Stimulated activated CD4-positive, alpha-beta T cell treated with anti-CD3 and anti-CD28 coated beads, Interleukin-2, amount 100 ng/mL, for 24 hours (primary cell): ENCODE data around the gene ETV3L.

Source experiments
- DNase-seq, 2 donors: peaks; one replicate each; pipeline ENCODE4 v3.0.0-alpha.2; 2020

The ETV3L gene

DNA sequence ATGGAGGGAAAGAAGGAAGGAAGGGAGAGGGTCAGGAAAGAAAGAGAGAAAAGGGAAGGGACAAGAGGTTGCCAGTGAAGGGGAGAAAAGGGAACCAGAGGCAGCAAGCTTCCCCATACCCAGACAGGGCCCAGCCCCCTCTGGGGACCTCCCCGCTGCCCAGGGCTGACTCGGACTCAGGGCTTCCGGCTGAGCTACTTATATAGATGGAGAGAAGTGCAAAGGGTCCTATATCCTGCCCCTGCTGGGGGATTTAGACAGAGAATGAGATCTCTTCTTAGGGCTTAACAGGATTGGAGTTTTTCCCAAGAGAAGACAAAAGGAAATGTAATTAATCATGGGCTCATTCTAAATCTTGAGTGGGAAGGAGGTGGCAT is at the start of gene ETV3L:
TSS of gene ETV3L (minus strand) at position 176 of the 377 bp plus-strand sequence. CDS start 285 bp downstream, outside the sequence.
- DNase-seq: no peak

DNA sequence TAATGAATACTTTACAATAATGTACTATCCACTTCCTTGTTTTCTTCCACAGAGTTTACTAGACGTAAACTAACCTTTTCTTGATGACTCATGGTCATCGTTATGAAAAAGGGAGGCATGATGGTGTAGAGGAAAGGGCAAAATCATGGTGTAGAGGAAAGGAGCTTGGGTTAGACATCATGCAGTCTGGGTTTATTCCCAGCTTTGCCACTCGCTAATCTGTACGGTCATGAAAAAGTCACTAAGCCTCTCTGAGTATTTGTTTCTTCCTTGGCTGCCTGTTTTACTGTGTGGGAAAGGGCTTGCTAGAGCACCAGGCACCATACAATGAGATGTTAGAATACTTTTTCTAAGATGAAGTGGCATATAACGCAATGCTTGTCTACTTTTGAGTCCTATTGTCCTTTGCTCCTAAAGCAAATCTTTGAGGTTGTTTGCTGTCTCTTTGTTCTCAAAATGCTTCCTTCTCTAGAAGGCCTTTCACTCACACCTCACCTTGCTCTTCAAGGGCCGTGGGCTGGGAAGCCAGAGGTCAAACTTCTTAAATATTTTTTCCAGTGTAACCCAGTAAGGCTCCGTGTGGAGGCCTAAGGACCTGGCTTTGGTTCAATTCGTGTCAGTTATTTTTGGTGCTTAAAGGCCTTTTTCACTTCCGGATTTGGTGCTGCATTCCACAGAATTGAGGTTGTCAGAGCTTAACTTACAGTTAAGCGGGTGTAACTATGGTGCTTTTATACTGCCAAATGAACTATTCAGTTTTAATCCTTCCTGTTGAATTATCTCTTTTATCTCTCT is 48.5 kb upstream of the ETV3L start:
- no peak for DNase-seq

DNA sequence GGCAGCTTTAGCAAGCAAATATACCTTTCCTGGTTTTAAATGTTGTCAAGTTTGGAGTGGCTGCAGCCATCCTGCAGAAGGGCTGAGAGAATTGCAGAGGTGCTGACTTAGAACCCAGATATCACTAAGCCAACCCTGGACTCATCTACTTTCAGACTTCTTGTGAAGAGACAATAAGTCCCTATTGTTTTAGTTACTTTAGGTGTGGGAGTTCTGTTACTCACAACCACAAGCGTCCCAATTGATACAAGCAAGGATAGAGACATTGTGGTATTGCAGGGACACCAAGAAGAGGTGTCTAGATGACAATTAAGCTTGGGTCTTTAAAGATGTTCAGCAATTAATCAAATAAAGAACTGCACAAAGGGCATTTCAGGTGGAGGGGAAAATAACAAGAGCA is 47.4 kb upstream of the ETV3L start:
- no peak for DNase-seq

DNA sequence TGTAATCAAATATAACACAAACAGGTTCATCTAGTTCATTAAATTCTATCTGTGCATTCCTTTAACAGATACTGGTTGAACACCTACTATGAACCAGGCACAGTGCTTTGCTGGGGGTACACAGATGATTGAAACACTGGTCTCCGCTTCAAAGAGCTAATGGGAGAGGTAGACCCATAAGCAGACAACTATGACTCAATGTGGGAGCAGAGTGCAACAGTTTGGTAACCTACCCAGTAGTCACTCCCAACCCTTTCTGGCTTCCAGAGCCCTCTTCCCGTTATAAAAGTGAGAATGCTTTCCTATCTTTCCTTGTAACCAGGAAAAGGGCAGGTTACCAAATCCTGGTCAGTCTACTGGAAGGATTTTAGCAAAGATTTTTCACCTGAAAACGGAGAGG is 46.6 kb upstream of the ETV3L start:
- no peak for DNase-seq

DNA sequence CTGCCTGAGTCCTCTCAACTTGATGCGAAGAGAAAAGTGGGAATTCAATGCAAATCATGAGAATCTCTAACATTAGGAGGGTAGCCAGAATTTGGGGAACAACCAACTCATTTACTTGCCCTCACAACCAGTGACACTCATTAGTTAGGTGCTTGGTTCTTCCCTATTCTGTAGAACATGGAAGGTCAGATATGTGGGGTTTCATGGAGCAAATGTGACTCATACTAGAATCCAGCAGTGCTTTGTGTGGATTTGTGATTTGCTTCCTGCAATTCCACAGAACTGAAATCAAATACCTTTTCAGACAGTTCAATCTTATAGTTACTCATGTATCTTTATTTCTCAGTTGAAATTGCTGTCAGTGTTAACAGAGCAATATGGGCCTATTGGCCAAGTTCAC is 45.5 kb upstream of the ETV3L start:
- DNase-seq: no peak

DNA sequence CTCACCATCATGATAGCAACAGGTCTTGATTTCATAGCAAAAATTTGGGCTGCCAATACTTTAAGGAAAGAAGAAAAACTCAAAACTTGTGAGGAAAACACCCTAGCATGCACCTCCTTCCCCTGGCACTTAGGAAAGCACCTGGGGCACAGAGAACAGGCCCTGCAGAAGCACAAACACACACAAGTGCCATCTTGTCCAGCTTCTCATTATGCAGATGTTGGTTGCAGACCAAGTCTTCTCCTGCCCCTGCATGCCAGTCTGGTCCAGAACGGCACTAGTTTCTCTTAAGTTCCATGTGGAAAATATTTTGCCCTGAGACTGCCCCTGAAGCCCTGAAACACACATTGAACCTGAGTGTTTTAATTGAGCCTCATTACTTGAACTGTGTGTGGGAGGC is 44.9 kb upstream of the ETV3L start:
- DNase-seq: no peak

DNA sequence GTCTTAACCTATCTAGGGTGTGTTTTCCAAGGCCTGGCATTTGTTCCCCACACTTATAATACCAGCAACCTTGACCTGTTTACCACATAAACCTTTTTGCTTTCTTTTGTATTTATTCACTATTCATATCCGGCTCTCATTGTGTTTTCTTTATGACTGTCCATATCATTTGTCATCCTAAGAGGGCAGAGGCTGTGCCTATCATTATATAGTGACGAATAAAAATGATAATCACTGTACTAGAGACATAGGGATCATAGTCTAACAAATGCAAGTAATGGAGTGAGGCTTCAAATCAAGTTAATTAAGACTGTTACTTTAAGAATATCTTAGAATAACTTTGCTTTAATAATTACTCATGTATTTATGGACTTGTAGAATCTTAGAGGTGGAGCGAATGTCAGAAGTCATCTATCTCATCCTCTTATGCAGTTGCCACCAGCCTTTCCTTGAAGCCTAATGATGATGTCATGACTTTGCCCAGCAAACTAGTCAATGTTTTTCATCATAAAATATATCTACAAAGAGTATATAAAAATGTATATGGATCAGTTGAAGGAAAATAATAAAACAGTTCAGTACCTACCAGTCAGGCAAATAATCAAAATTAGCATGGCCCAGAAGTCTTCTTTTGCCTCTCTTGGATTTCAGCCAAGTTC is 43.3 kb upstream of the ETV3L start:
- no peak for DNase-seq

DNA sequence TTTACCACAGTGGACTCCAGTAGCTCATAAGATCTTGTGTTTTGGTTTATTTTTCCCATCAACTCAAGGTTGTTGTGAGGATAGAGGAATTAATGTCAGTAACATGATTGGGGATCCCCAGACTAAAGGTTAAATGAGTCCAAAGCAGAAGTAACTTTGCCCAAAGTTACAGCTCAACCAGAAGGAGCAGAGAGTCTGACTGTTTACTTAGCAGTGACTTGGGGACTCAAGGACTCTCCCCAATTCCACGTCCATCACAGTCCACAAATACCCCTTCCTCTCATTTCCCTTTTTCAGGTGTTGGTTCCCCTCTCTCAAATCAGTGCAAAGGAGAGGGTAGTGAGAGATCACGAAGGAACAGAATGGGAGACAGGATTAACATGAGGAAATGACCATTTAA is 42.6 kb upstream of the ETV3L start:
- no peak for DNase-seq

DNA sequence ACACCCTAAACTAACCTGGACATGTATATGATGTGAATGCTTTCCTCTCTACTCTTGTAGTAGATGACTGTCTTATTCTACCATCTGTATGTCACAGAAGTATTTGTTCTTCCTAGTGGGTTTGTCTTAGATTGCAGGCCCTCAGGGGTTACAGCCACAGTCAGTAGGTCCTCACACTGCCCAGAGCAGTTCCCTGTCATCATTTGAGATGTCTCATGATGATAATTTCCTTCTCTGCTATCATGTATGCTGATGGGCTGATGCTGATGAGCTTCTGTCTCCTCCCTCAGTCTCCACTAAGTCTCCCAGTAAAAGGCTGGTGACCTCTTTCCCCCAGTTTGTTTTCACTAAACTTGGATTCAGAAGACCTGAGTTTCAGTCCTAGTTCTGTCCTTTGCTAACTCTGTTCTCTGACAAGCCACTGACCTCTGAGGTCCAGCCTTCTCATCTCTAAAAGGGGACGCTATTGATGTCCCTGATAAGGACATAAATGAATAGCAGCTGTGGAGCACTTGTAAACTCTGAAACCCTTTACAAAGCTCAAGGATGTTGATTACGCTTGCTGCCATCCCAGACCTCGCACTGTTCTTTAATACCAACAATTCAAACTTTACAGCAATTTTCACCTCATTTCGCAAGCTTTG is 41.7 kb upstream of the ETV3L start:
- DNase-seq: no peak

GRCh38 chr1:157140063-157140588 is 40.5 kb upstream of the ETV3L start:
- DNase-seq: no peak

GRCh38 chr1:157139052-157139715 is 39.6 kb upstream of the ETV3L start:
- no peak for DNase-seq

- peak; percentile 85 to 87 for DNase-seq
Measured at GRCh38 chr1:157138220-157139051, 38.8 kb upstream of the ETV3L start, which contains the start of gene ETV3. TSS of gene ETV3 (minus strand) at chr1:157138395. CDS start at chr1:157136352, 2,043 bp downstream.

DNA sequence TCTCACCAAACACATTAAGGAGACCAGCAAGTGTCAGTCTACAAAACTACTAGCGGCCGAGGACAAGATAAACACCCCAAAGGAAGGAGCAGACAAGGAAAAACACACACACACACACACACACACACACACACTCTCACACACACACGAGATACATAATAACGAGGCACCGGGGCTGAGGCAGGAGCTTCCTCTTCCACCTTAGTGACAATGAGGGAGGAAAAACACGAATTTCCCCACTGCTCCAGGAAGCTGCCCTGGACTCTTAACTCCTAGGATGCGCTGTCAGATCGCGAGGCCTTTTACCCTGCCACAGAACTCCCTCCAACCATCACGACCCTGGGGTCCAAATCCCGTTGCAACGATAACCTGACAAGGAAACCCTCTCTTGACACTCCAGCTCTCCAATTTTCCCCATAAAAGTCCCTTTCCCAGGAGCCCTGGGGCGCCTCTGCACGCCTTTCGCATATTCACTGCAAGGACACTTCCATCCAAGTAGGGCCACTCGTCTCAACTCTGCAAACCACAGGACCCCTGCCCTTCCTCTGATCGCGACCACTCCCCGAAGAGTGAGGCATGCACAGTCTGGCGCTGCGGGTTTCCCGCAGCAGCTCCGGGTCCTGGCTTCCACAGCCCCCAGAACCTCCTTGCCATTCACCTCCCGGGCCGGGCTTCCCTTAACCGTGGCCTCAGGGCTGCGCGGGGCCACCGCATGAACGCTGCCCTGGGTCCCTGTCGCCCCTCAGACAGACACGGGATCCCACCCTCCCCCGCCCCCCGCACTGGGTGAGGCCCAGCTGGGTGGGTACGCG is 38.0 kb upstream of the ETV3L start:
- DNase-seq: peak in 1 of 2 donors; percentile 14

DNA sequence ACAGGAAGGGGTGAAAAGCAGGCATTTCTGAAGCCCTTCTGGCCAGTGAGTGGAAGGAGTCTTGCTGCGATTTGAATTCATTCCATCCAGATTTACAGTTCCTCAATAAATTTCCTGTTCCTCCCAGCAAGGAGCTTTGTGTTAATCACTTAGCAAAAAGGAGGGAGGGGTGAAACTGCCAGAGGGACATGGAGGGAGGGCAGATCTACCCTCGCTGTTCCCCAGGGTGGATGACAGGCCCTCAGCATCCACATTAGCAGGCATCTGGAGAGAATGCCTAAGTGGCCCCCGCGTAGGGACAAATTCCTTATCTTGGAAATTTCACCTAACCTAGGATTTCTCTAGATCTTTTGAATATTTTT is 37.4 kb upstream of the ETV3L start:
- no peak for DNase-seq

DNA sequence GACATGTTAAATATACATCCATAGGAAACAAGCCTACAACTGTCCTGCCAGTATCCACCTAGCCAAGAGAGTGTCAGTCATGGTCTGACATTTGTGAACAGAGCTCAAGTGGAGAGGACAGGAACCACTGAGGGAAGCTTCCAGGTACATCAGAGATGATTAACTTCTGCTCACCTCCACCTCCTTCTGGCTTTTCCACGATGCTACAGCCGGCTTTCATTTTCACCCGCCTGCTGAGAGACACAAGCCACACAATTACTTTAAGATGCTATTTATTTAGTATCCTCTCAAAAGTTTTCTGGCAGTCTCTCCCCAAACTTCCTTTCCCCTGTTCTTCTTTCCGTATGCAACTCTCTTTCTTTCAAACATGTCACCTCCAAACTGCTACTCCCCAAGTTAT is 36.5 kb upstream of the ETV3L start:
- DNase-seq: no peak

- DNase-seq: no peak
Measured at GRCh38 chr1:157135646-157136045, 36.0 kb upstream of the ETV3L start.

DNA sequence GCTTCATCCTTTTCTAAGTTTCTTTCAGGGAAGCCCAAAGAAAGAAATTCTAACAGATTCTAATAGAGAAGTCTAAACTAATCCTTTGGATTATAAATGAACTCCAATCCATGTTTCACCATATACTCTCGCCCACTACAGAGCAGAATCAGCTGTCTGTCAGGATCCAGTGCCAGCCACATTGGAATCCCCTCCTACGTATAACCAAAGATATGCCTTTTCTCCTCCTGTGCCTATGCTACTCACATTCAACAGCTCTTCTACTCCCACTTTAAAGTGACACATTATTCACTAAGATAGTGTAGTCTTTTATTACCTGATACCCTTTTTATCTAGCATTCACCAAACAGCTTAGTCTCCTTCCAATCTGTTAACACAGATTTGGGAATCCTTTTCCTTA is 35.5 kb upstream of the ETV3L start:
- no peak for DNase-seq

GRCh38 chr1:157134442-157134841 is 34.8 kb upstream of the ETV3L start:
- DNase-seq: no peak

- DNase-seq: no peak
Measured at GRCh38 chr1:157133426-157133825, 33.8 kb upstream of the ETV3L start.

- DNase-seq: no peak
Measured at GRCh38 chr1:157132616-157133167, 33.1 kb upstream of the ETV3L start.

GRCh38 chr1:157132111-157132510 is 32.5 kb upstream of the ETV3L start:
- DNase-seq: no peak
